ENCODE data around the gene MRPL43.

DNA sequence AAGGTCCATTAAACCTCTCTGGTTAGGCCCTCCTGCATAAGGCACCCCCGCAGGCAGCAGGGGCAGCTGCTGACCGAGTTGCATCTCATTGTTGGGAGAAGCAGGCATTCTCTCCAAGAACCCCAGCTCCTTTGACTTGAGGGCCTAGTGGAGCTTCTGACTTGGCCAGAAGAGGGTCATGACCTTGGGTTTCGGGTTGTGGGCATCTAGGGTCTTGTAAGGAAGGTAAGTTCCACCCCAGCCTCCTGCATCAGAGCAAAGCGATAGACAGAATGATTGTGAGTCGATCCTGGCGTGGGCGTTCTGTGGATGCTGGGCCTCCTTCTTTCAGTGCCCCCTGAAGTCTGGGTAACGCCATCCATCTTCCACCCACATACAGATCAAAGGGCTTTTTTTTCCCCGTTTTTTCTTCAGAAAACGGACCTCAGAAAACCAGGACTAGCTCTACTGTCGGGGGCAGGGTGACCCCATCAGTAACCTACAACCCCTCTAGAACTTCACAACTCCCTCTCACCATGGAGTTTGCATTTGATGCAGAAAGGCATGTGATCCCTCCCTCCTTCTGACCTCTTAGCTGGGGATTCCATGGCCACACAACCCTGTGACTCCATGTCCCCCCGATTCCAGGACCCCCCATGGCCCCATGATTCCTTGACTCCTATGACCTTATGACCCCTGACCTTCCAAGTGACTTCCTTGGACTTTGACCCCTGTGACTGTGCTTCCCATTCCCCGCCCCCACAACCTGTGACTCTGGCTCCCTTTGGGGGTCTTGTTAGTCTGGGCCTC is 15.0 kb downstream of the MRPL43 start:
- TF ChIP-seq, protein P1, sequence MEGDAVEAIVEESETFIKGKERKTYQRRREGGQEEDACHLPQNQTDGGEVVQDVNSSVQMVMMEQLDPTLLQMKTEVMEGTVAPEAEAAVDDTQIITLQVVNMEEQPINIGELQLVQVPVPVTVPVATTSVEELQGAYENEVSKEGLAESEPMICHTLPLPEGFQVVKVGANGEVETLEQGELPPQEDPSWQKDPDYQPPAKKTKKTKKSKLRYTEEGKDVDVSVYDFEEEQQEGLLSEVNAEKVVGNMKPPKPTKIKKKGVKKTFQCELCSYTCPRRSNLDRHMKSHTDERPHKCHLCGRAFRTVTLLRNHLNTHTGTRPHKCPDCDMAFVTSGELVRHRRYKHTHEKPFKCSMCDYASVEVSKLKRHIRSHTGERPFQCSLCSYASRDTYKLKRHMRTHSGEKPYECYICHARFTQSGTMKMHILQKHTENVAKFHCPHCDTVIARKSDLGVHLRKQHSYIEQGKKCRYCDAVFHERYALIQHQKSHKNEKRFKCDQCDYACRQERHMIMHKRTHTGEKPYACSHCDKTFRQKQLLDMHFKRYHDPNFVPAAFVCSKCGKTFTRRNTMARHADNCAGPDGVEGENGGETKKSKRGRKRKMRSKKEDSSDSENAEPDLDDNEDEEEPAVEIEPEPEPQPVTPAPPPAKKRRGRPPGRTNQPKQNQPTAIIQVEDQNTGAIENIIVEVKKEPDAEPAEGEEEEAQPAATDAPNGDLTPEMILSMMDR (IDR thresholded peaks at IDR 0.05): no peak
- TF ChIP-seq POLR2A (IDR thresholded peaks at IDR 0.05): no peak

Data from vagina (tissue), 2 donors.